H1 (cell line): ENCODE measurements around the gene SH3TC2. TPM values are rescaled to one million over a fixed set of nuclear protein-coding genes. Genes with fewer than 3 reads are reported as not detected.

Experiments used
- CTCF ChIA-PET: fragments of 300-600 bp; sonication (Branson Sonifier 250); formaldehyde crosslinking; loops from one replicate; lab custom pipeline; 2021; ENCODE audit not compliant: partially characterized antibody; lab: Charles Lee
- POLR2A ChIA-PET: fragments of 300-600 bp; sonication (Branson Sonifier 250); formaldehyde crosslinking; loops from one replicate; lab custom pipeline; 2021; ENCODE audit warnings: inconsistent platforms; ENCODE audit not compliant: partially characterized antibody; lab: Charles Lee
- DNase-seq, 2 experiments: peaks; one replicate each; pipeline versions ENCODE4 v3.0.0 to v3.0.0-alpha.2; 2010 to 2022; ENCODE audit warnings: low spot score in 2 of 2, low read depth in 1 of 2, mixed read lengths in 1 of 2
- FAIRE-seq: peaks from 2 replicates; lab custom pipeline; 2011; peaks lifted over from hg19 to GRCh38; lab: Jason Lieb, UNC
- H2AFZ ChIP-seq: 2 replicates; pipeline ENCODE4 v1.8.1; 2012; ENCODE audit warnings: low read length, inconsistent platforms
- H2AK5ac ChIP-seq: 2 replicates; pipeline ENCODE4 v1.6.1; 2013; ENCODE audit warnings: low read depth, low read length
- H2BK120ac ChIP-seq: replicated peaks from 2 replicates; pipeline ENCODE3; 2013; ENCODE audit warnings: low read depth, low read length, inconsistent platforms
- H2BK12ac ChIP-seq: 2 replicates; pipeline ENCODE4 v1.6.1; 2013; ENCODE audit warnings: low read depth, low read length
- H2BK15ac ChIP-seq: 2 replicates; pipeline ENCODE4 v1.6.1; 2013; ENCODE audit warnings: low read length
- H2BK20ac ChIP-seq: 2 replicates; pipeline ENCODE4 v1.6.1; 2013; ENCODE audit warnings: low read length
- H2BK5ac ChIP-seq: 2 replicates; pipeline ENCODE4 v1.6.1; 2013; ENCODE audit warnings: low read depth, low read length
- H3K14ac ChIP-seq: 2 replicates; pipeline ENCODE4 v1.6.1; 2013; ENCODE audit warnings: inconsistent platforms; ENCODE audit not compliant: insufficient read length
- H3K18ac ChIP-seq: 2 replicates; pipeline ENCODE4 v1.6.1; 2013; ENCODE audit warnings: low read length; ENCODE audit errors: extremely low read depth
- H3K23ac ChIP-seq: 2 replicates; pipeline ENCODE4 v1.6.1; 2013; ENCODE audit warnings: inconsistent platforms; ENCODE audit not compliant: insufficient read length
- H3K23me2 ChIP-seq: 2 replicates; pipeline ENCODE4 v1.6.1; 2013; ENCODE audit warnings: low read depth, low read length
- H3K27ac ChIP-seq: 2 replicates; pipeline ENCODE4 v1.6.1; 2011; ENCODE audit warnings: low read depth, low read length, inconsistent platforms
- H3K27me3 ChIP-seq, 4 experiments: replicated peaks in 1 of 4; 1 replicate in 1 of 4; 2 replicates in 3 of 4; pipeline versions ENCODE4 v1.6.1 to v1.8.1; 2011 to 2013; ENCODE audit warnings: low read length in 3 of 4, mild to moderate bottlenecking in 3 of 4, inconsistent platforms in 2 of 4, mixed read lengths in 2 of 4, moderate library complexity in 1 of 4; ENCODE audit not compliant: control insufficient read depth in 3 of 4, insufficient read depth in 3 of 4; ENCODE audit errors: extremely low read depth in 1 of 4
- H3K36me3 ChIP-seq, 4 experiments: 2 replicates each; pipeline versions ENCODE4 v1.6.1 to v1.8.1; 2011 to 2013; ENCODE audit warnings: mild to moderate bottlenecking in 4 of 4, low read length in 3 of 4, moderate library complexity in 2 of 4, control low read depth in 1 of 4, inconsistent platforms in 1 of 4; ENCODE audit not compliant: insufficient read depth in 4 of 4, control insufficient read depth in 2 of 4
- H3K4ac ChIP-seq: replicated peaks from 2 replicates; pipeline ENCODE3; 2013; ENCODE audit warnings: low read length, low read depth, mixed read lengths, inconsistent platforms; ENCODE audit not compliant: insufficient read length
- H3K4me1 ChIP-seq, 4 experiments: replicated peaks in 1 of 4; 1 replicate in 1 of 4; 2 replicates in 3 of 4; pipeline versions ENCODE4 v1.6.1 to v1.8.1; 2011 to 2013; ENCODE audit warnings: low read length in 3 of 4, inconsistent platforms in 2 of 4, mixed read lengths in 1 of 4; ENCODE audit not compliant: insufficient read depth in 4 of 4, control insufficient read depth in 3 of 4
- H3K4me2 ChIP-seq, 2 experiments: 2 replicates each; pipeline versions ENCODE4 v1.6.1 to v1.8.1; 2011 to 2013; ENCODE audit warnings: low read depth in 2 of 2, low read length in 2 of 2, control low read depth in 1 of 2, inconsistent platforms in 1 of 2, mild to moderate bottlenecking in 1 of 2; ENCODE audit not compliant: insufficient read depth in 1 of 2
- H3K4me3 ChIP-seq, 4 experiments: fragments of 200-600, 300-600 bp in 1 of 4; sonication (generic), shearing (Covaris generic), sonication (Bioruptor Twin) in 1 of 4; 2 replicates each; pipeline versions ENCODE4 v1.5.1 to v1.8.1; 2011 to 2016; ENCODE audit warnings: low read length in 4 of 4, low read depth in 3 of 4, control low read depth in 2 of 4, inconsistent platforms in 2 of 4, mild to moderate bottlenecking in 2 of 4, mixed read lengths in 1 of 4, moderate library complexity in 1 of 4; ENCODE audit not compliant: insufficient read depth in 2 of 4; ENCODE audit errors: extremely low read depth in 1 of 4
- H3K56ac ChIP-seq: replicated peaks from 2 replicates; pipeline ENCODE3; 2013; ENCODE audit warnings: low read depth, mild to moderate bottlenecking, mixed read lengths, low read length, inconsistent platforms; ENCODE audit not compliant: insufficient read length
- H3K79me1 ChIP-seq: 2 replicates; pipeline ENCODE4 v1.6.1; 2013; ENCODE audit warnings: low read depth, low read length, control low read depth
- H3K79me2 ChIP-seq, 2 experiments: 2 replicates each; pipeline versions ENCODE4 v1.6.1 to v1.8.1; 2012 to 2013; ENCODE audit warnings: low read length in 2 of 2, mild to moderate bottlenecking in 2 of 2, inconsistent platforms in 1 of 2; ENCODE audit not compliant: insufficient read depth in 2 of 2, control insufficient read depth in 1 of 2
- H3K9ac ChIP-seq, 4 experiments: replicated peaks in 1 of 4; 1 replicate in 1 of 4; 2 replicates in 3 of 4; pipeline versions ENCODE4 v1.6.1 to v1.8.1; 2011 to 2013; ENCODE audit warnings: low read depth in 3 of 4, low read length in 3 of 4, control low read depth in 2 of 4, mild to moderate bottlenecking in 2 of 4, moderate library complexity in 2 of 4, inconsistent platforms in 1 of 4; ENCODE audit errors: extremely low read depth in 1 of 4
- H3K9me3 ChIP-seq, 2 experiments: 2 replicates each; pipeline versions ENCODE4 v1.6.1 to v1.8.1; 2012 to 2013; ENCODE audit warnings: mild to moderate bottlenecking in 2 of 2, moderate library complexity in 2 of 2, control low read depth in 1 of 2, inconsistent platforms in 1 of 2, low read depth in 1 of 2, low read length in 1 of 2, mixed read lengths in 1 of 2; ENCODE audit not compliant: insufficient read depth in 2 of 2
- H4K20me1 ChIP-seq, 2 experiments: replicated peaks in 1 of 2; 2 replicates each; pipeline versions ENCODE3 to v1.8.1; 2011 to 2013; ENCODE audit warnings: inconsistent platforms in 2 of 2, low read length in 2 of 2, mild to moderate bottlenecking in 1 of 2; ENCODE audit not compliant: insufficient read depth in 2 of 2, control insufficient read depth in 1 of 2
- H4K5ac ChIP-seq: 2 replicates; pipeline ENCODE4 v1.6.1; 2013; ENCODE audit warnings: low read length, low read depth, mixed read lengths, inconsistent platforms; ENCODE audit not compliant: insufficient read length
- H4K8ac ChIP-seq: 2 replicates; pipeline ENCODE4 v1.8.0; 2013; ENCODE audit warnings: mild to moderate bottlenecking, moderate library complexity, low read length, inconsistent platforms; ENCODE audit not compliant: insufficient read depth; ENCODE audit errors: extremely low read depth
- H4K91ac ChIP-seq: replicated peaks from 2 replicates; pipeline ENCODE3; 2013; ENCODE audit warnings: low read length, mixed read lengths, inconsistent platforms; ENCODE audit not compliant: insufficient read length
- ASH2L ChIP-seq: fragments of 200-600, 300-600 bp; sonication (generic); IDR thresholded peaks from one replicate; pipeline ENCODE4 v1.7.1; 2017; ENCODE audit warnings: low read length
- EGR1 ChIP-seq: IDR thresholded peaks from 2 replicates; pipeline ENCODE4 v1.6.1; 2011; ENCODE audit warnings: low read depth, low read length, borderline replicate concordance
- EP300 ChIP-seq, 2 experiments: IDR thresholded peaks; 1 replicate in 1 of 2; 2 replicates in 1 of 2; pipeline ENCODE4 v1.6.1; 2011 to 2012; ENCODE audit warnings: low read depth in 2 of 2, low read length in 2 of 2, mild to moderate bottlenecking in 2 of 2, borderline replicate concordance in 1 of 2, inconsistent platforms in 1 of 2, moderate library complexity in 1 of 2
- KDM4A ChIP-seq: IDR thresholded peaks from one replicate; pipeline ENCODE4 v1.7.1; 2012; ENCODE audit warnings: low read depth, mild to moderate bottlenecking, moderate library complexity, low read length, inconsistent platforms; ENCODE audit not compliant: severe bottlenecking
- RNF2 ChIP-seq: fragments of 200-900, 300-1000 bp; sonication (generic); IDR thresholded peaks from 2 replicates; pipeline ENCODE4 v1.7.1; 2016; ENCODE audit warnings: borderline replicate concordance, low read depth, mild to moderate bottlenecking, antibody characterized with exemption, low read length; ENCODE audit not compliant: poor library complexity, severe bottlenecking; ENCODE audit errors: missing control alignments
- SAP30 ChIP-seq: fragments of 300-600 bp; sonication (generic); IDR thresholded peaks from 2 replicates; pipeline ENCODE4 v1.7.1; 2012; ENCODE audit warnings: low read length, moderate library complexity, mild to moderate bottlenecking, inconsistent platforms; ENCODE audit not compliant: insufficient read depth, insufficient replicate concordance
- SP4 ChIP-seq: IDR thresholded peaks from 2 replicates; pipeline ENCODE4 v1.6.1; 2012; ENCODE audit warnings: low read length, inconsistent platforms
- USF2 ChIP-seq: IDR thresholded peaks from 2 replicates; pipeline ENCODE4 v1.6.1; 2011; ENCODE audit warnings: low read length, improper control_type of control experiment
- WGBS, 2 experiments: shearing (Covaris generic) in 1 of 2; methylation state at CpG; one replicate each; pipeline versions ENCODE4 v1.1.6 to v1.1.7; 2013 to 2015; ENCODE audit warnings: low lambda C conversion rate in 2 of 2, mixed read lengths in 2 of 2, inconsistent platforms in 1 of 2, low coverage in 1 of 2, missing lambda C conversion rate in 1 of 2; ENCODE audit not compliant: insufficient replicate concordance in 2 of 2, insufficient coverage in 1 of 2, insufficient read length in 1 of 2; ENCODE audit errors: extremely low coverage in 1 of 2, missing lambda C conversion rate in 1 of 2; 5-methylcytosine and 5-hydroxymethylcytosine counted together
- polyA plus RNA-seq, 7 experiments: library from polyadenylated mRNA; depleted of rRNA in 3 of 7; stranded (reverse) in 5 of 7; unstranded in 2 of 7; fragments of >200 nt in 5 of 7; fragments of 200-250 nt in 2 of 7; gene quantifications; 1 replicate in 5 of 7; 2 replicates in 1 of 7; 4 replicates in 1 of 7; pipeline versions ENCODE4 v1.2.1 to v1.2.3, GENCODE V29; 2011 to 2013; ENCODE audit warnings: missing spikeins in 2 of 7, mixed read lengths in 2 of 7
- total RNA-seq: library from RNA; stranded (reverse); fragmentation: NEBNext Ultra II Directional; extraction: Animal tissue kit (Norgen Biotek cat#: 25700); gene quantifications from 2 replicates; pipeline ENCODE4 v1.2.1, GENCODE V29; 2021

SH3TC2 gene
- total and polyA plus RNA-seq, 2 of the 8 experiments (the other 6 are each of a cell fraction or from before 2014, with no cell fraction given): 0.11 to 0.80 TPM

- Histone ChIP-seq H4K20me1 (no peaks in the 10 kb centered on the region), H3K9me3 (no peaks in the 10 kb centered on the region), H4K8ac (no peak overlapping the region), H2AFZ (no peak overlapping the region), H3K4me2 (no peak overlapping the region), H3K36me3 (no peaks in the 10 kb centered on the region), H3K56ac (no peak overlapping the region), H2BK120ac (no peak overlapping the region), H3K23me2 (no peaks in the 10 kb centered on the region), H2BK5ac (no peak overlapping the region), H2BK20ac (no peak overlapping the region), H3K27ac (no peak overlapping the region), H3K79me1 (no peaks in the 10 kb centered on the region), H3K79me2 (no peaks in the 10 kb centered on the region), H3K14ac (no peak overlapping the region), H3K4me1 (peaks cover 0 to 4% (median 1%) of the 10 kb centered on the region in 4 experiments; a peak in 2 of 7 replicates), H3K4me3 (no peak overlapping the region), H2BK15ac (no peak overlapping the region), H3K27me3 (no peaks in the 10 kb centered on the region), H3K23ac (no peak overlapping the region), H4K91ac (no peak overlapping the region), H3K18ac (no peak overlapping the region), H2AK5ac (no peak overlapping the region), H3K9ac (no peak overlapping the region), H4K5ac (no peak overlapping the region), H2BK12ac (no peak overlapping the region), H3K4ac (no peak overlapping the region)
- WGBS, 2 experiments: 88% methylated on average over 6 of the region's 6 CpGs; no CpG with 5 or more reads in 1 of the 2 experiments
- no peak for DNase-seq
- CTCF ChIA-PET: interaction anchor here (0.6 to 6.1 kb wide), 16 partner anchors 10 to 1165 kb away, joined by 3 to 60 read pairs (median 4); no protein-coding TSS in a partner anchor
- FAIRE-seq: no peak
- TF ChIP-seq SP4 (no peak), EP300 (IDR thresholded peaks at IDR 0.05; ENCODE audit: borderline replicate concordance in 1 of 2, low read depth in 2 of 2, low read length in 2 of 2) (no peak), USF2 (no peak), KDM4A (no peak), ASH2L (no peak), RNF2 (no peak), EGR1 (no peak), SAP30 (no peak)
- POLR2A ChIA-PET: interaction anchor here (1.1 kb wide), 1 partner anchor 34 kb away, joined by 3 read pairs; no protein-coding TSS in a partner anchor
Measured at GRCh38 chr5:148988328-148988727, 74.5 kb downstream of the SH3TC2 start.
